Spleen (tissue), 11 donors: ENCODE results near the gene ZBTB3. TPM values are rescaled to one million over a fixed set of nuclear protein-coding genes. Genes with fewer than 3 reads are reported as not detected.
"Not testable (repeated sequence)": the region's sequence is repeated elsewhere in the genome, so short reads cannot be mapped to it uniquely, and the experiment has no call there.

Source experiments
- DNase-seq: peaks from one replicate; pipeline ENCODE4 v3.0.0-alpha.2; 2020
- H3K27ac ChIP-seq, 8 donors: fragments of 200-600 bp; sonication (generic) in 7 of 8; 1 replicate in 4 of 8; 2 replicates in 4 of 8; pipeline versions ENCODE4 v1.5.0 to v1.8.0; 2016 to 2021; ENCODE audit warnings: inconsistent platforms in 4 of 8, mild to moderate bottlenecking in 4 of 8, moderate library complexity in 1 of 8
- H3K27me3 ChIP-seq, 7 donors: fragments of 200-600 bp; sonication (generic) in 6 of 7; replicated peaks in 1 of 7; 1 replicate in 4 of 7; 2 replicates in 3 of 7; pipeline versions ENCODE4 v1.5.0 to v1.8.0; 2016 to 2021; ENCODE audit warnings: inconsistent platforms in 3 of 7, mild to moderate bottlenecking in 1 of 7
- H3K36me3 ChIP-seq, 6 donors: fragments of 200-600 bp; sonication (generic) in 5 of 6; 1 replicate in 4 of 6; 2 replicates in 2 of 6; pipeline versions ENCODE4 v1.5.0 to v1.8.0; 2016 to 2021; ENCODE audit warnings: inconsistent platforms in 2 of 6
- H3K4me1 ChIP-seq, 6 donors: fragments of 200-600 bp; sonication (generic) in 5 of 6; 1 replicate in 3 of 6; 2 replicates in 3 of 6; pipeline versions ENCODE4 v1.5.0 to v1.8.0; 2016 to 2021; ENCODE audit warnings: inconsistent platforms in 3 of 6
- H3K4me3 ChIP-seq, 8 donors: fragments of 200-600 bp; sonication (generic) in 7 of 8; 1 replicate in 4 of 8; 2 replicates in 4 of 8; pipeline versions ENCODE4 v1.5.0 to v1.8.0; 2016 to 2021; ENCODE audit warnings: inconsistent platforms in 4 of 8, mild to moderate bottlenecking in 4 of 8, moderate library complexity in 2 of 8
- H3K9me3 ChIP-seq, 8 donors: fragments of 200-600 bp; sonication (generic) in 7 of 8; 1 replicate in 4 of 8; 2 replicates in 4 of 8; pipeline versions ENCODE4 v1.5.0 to v1.8.0; 2016 to 2021; ENCODE audit warnings: inconsistent platforms in 4 of 8
- POLR2A ChIP-seq, 3 donors: fragments of 450-650 bp; IDR thresholded peaks; one replicate each; pipeline ENCODE4 v1.5.1; 2017; ENCODE audit warnings: antibody characterized with exemption in 3 of 3, mild to moderate bottlenecking in 1 of 3
- POLR2AphosphoS5 ChIP-seq, 3 donors: sonication (generic); formaldehyde crosslinking; IDR thresholded peaks; one replicate each; pipeline ENCODE4 v1.5.1; 2017; ENCODE audit warnings: antibody characterized with exemption in 3 of 3
- WGBS, 5 donors: extraction: QIAGEN DNeasy Blood & Tissue Kit in 3 of 5; methylation state at CpG; one replicate each; pipeline versions ENCODE4 v1.1.5 to v1.1.7; 2013 to 2018; 5-methylcytosine and 5-hydroxymethylcytosine counted together
- intact Hi-C: fragments of 100-400 bp; cut with DNase I; formaldehyde crosslinking; loops from one replicate; pipeline ENCODE4 v1.15.0; 2023; ENCODE audit warnings: low total_unique reads
- polyA plus RNA-seq, 3 donors: library from polyadenylated mRNA; stranded (reverse); fragments of 200-250 nt; gene quantifications; one replicate each; pipeline ENCODE4 v1.2.1, GENCODE V29; 2013
- total RNA-seq, 7 donors: library from RNA; depleted of rRNA in 3 of 7; stranded (reverse); fragments of >200 nt in 3 of 7; fragmentation: NEBNext Ultra II Directional in 4 of 7; extraction: Animal tissue kit (Norgen Biotek cat#: 25700) in 4 of 7; gene quantifications; one replicate each; pipeline versions ENCODE4 v1.1.0 to v1.2.1, GENCODE V29; 2016 to 2021
- TF ChIP-seq, protein P1 (sequence below), 11 experiments: fragments of 200-600 bp in 7 of 11; fragments of 450-650 bp in 4 of 11; sonication (generic) in 4 of 11; IDR thresholded peaks in 8 of 11; conservative IDR thresholded peaks in 3 of 11; 1 replicate in 7 of 11; 2 replicates in 4 of 11; pipeline versions ENCODE4 v1.4.0 to v1.8.0; 2016 to 2021; ENCODE audit warnings: antibody characterized with exemption in 11 of 11, inconsistent platforms in 4 of 11, mild to moderate bottlenecking in 1 of 11
- donor health status: healthy with polysubstance abuse.
- donor health status: DM: no; HTN: no; CAD: no; lungs with moderate emphysema.
- donor health status: DM: no; HTN: no; CAD: no.
- donor health status: Bipolar disorder and iron deficiency.
- donor health status: healthy.
- donor health status: DM: no; HTN: no; CAD: no.
- donor health status: DM: yes; HTN: yes; CAD: no.

Gene ZBTB3
- total and polyA plus RNA-seq, 10 donors: 3.2 to 14.5 (median 10.0) TPM

DNA sequence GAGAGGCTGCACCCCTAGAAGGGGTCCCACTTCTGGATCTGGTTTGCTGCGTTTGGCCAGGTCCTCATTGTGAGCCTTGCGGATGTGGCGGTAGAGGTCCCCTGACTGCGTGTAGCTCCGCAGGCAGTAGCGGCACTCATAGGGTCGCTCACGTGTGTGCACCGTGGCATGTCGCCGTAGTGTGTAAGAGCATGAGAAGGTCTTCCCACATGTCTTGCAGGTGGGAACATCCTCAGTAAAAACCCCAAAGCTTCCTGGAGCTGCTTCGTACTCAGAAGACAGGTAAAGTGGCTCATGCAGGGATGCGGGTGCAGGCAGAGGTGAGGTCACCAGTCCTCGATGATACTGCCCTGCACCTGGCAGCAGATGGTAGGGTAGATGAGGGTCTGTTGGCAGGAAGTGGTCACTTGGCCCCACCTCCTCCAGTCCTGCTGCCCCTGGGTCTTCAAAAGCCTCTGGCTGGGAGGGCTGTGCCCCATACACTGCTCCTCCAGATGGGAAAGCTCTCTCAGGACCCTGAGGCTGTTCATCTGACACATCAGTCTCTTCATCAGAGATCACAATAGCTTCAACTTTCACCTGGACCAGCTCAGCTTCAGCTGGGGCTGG is 1.7 kb downstream of the ZBTB3 start:
- peaks cover 7 to 68% (median 28%) of the 10 kb centered on the region in 6 donors for H3K4me1 ChIP-seq
- 95 to 98% (median 96%) methylated on average over 11 to 14 of the region's 14 CpGs for WGBS, 5 donors
- H3K36me3 ChIP-seq: peaks cover 0 to 43% (median 10%) of the 10 kb centered on the region in 6 donors
- DNase-seq: no peak
- intact Hi-C loops: no loop called here
- TF ChIP-seq POLR2A (IDR thresholded peaks at IDR 0.05) (no peak), POLR2AphosphoS5 (IDR thresholded peaks at IDR 0.05) (no peak)
- TF ChIP-seq, protein P1, sequence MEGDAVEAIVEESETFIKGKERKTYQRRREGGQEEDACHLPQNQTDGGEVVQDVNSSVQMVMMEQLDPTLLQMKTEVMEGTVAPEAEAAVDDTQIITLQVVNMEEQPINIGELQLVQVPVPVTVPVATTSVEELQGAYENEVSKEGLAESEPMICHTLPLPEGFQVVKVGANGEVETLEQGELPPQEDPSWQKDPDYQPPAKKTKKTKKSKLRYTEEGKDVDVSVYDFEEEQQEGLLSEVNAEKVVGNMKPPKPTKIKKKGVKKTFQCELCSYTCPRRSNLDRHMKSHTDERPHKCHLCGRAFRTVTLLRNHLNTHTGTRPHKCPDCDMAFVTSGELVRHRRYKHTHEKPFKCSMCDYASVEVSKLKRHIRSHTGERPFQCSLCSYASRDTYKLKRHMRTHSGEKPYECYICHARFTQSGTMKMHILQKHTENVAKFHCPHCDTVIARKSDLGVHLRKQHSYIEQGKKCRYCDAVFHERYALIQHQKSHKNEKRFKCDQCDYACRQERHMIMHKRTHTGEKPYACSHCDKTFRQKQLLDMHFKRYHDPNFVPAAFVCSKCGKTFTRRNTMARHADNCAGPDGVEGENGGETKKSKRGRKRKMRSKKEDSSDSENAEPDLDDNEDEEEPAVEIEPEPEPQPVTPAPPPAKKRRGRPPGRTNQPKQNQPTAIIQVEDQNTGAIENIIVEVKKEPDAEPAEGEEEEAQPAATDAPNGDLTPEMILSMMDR (IDR thresholded peaks at IDR 0.05 in 8 of 11, conservative IDR thresholded peaks at IDR 0.05 in 3 of 11): no peak
- H3K27ac ChIP-seq: peak overlapping the region in 3 of 8 donors; percentile 94 to 97 (median 96)
- H3K4me3 ChIP-seq: peak overlapping the region in 1 of 8 donors; percentile 80
- H3K27me3 ChIP-seq: no peaks in the 10 kb centered on the region
- H3K9me3 ChIP-seq: no peaks in the 10 kb centered on the region

DNA sequence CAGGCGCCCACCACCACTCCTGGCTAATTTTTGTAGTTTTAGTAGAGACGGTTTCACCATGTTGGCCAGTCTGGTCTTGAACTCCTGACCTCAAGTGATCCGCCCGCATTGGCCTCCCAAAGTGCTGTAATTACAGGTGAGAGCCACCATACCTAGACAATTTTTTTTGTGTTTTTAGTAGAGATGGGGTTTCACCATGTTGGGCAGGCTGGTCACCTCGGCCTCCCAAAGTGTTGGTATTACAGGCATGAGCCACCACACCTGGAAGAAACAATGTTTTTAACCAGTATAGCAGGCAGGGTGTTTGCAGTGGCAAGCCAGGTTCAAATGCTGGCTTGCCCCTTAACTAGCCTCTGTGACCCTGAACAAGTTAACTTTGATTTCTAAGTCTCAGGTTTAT is 4.0 kb downstream of the ZBTB3 start:
- peaks cover 7 to 66% (median 28%) of the 10 kb centered on the region in 6 donors for H3K4me1 ChIP-seq
- intact Hi-C loops, DNase-seq, H3K9me3 ChIP-seq, H3K4me3 ChIP-seq, H3K27me3 ChIP-seq, H3K27ac ChIP-seq: not testable (repeated sequence)
- 90 to 96% (median 95%) methylated on average over 5 of the region's 5 CpGs for WGBS, 5 donors
- peaks cover 0 to 43% (median 10%) of the 10 kb centered on the region in 6 donors for H3K36me3 ChIP-seq

DNA sequence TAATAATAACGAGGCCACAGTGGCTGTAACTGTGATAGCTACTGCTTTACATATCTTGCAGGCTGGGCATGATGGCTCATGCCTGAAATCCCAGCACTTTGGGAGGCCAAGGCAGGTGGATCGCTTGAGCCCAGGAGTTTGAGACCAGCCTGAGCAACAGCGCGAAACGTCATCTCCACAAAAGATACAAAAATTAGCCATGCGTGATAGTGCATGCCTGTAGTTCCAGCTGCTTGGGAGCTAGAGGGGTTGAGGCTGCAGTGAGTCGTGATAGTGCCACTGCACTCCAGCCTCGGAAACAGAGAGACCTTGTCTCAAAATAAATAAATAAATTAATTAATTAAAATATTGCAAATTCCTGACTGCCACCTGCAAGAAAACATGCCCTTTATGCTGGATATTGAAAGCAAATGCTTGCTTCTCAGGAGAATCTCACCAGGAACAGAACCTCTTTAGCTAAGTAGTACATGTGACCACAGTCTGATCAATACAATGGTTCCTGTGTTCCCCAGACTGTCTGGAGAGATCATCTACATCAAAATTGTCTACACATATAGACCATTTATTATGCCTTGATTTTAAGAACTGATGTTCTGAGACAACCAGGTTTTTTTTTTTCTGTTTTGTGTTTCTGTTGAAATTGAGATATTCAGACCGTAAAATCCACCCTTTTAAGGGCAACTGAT is 6.3 kb downstream of the ZBTB3 start:
- TF ChIP-seq POLR2A (IDR thresholded peaks at IDR 0.05): no peak
- TF ChIP-seq, protein P1 (IDR thresholded peaks at IDR 0.05 in 8 of 11, conservative IDR thresholded peaks at IDR 0.05 in 3 of 11): no peak
- TF ChIP-seq POLR2AphosphoS5 (IDR thresholded peaks at IDR 0.05): no peak
- Histone ChIP-seq H3K27me3 (no peaks in the 10 kb centered on the region), H3K4me3 (no peak overlapping the region), H3K9me3 (no peaks in the 10 kb centered on the region), H3K27ac (no peak overlapping the region), H3K4me1 (peaks cover 0 to 48% (median 15%) of the 10 kb centered on the region in 6 donors), H3K36me3 (peaks cover 0 to 38% (median 9%) of the 10 kb centered on the region in 6 donors)
- WGBS, 5 donors: 87 to 95% (median 92%) methylated on average over 9 of the region's 9 CpGs
- intact Hi-C loops: no loop called here
- DNase-seq: no peak

DNA sequence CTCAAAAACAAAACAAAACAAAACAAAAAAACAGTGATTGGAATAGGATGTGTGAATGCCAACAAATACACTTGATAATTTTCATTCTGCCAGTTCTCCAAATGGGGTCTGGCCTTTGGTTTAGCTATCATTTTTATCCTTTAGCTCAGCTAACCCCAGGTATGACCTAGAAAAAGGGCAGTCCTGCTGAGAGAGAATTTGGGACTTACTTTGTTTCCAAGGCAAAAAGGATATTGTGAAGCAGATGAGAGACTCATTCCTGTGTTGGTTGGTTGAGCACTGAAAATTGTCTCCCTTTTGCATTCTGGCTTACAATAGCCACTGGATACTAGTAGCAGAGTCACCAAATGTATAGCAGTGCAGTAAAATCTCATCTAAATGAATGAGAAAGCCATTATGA is 16.8 kb downstream of the ZBTB3 start:
- DNase-seq: no peak
- Histone ChIP-seq H3K36me3 (peaks cover 5 to 100% (median 84%) of the 10 kb centered on the region in 6 donors), H3K9me3 (no peaks in the 10 kb centered on the region), H3K27me3 (no peaks in the 10 kb centered on the region), H3K4me3 (no peak overlapping the region), H3K4me1 (peaks cover 0 to 25% (median 10%) of the 10 kb centered on the region in 6 donors), H3K27ac (no peak overlapping the region)
- intact Hi-C loops: no loop called here
- TF ChIP-seq POLR2AphosphoS5 (IDR thresholded peaks at IDR 0.05) (no peak), POLR2A (IDR thresholded peaks at IDR 0.05) (no peak)
- TF ChIP-seq, protein P1 (IDR thresholded peaks at IDR 0.05 in 8 of 11, conservative IDR thresholded peaks at IDR 0.05 in 3 of 11): no peak
